RWPE2 (cell line): ENCODE data around the gene SNTB2.
"Not testable (repeated sequence)": the region's sequence is repeated elsewhere in the genome, so short reads cannot be mapped to it uniquely, and the experiment has no call there.

Source experiments
- ATAC-seq: fragments of 200-7000 bp; cut with Tn5 transposase; 3 replicates; pipeline ENCODE4 v1.9.1; 2021; ENCODE audit warnings: low read depth
- DNase-seq: peaks from one replicate; pipeline ENCODE4 v3.0.0-alpha.2; 2020; ENCODE audit warnings: low spot score
- H3K27ac ChIP-seq: fragments of 450-650 bp; 2 replicates; pipeline ENCODE4 v1.5.1; 2017; ENCODE audit warnings: mild to moderate bottlenecking; ENCODE audit not compliant: poor library complexity, severe bottlenecking
- H3K27me3 ChIP-seq: fragments of 250-450 bp; sonication (Bioruptor Pico); 2 replicates; pipeline ENCODE4 v1.5.1; 2021; ENCODE audit warnings: mild to moderate bottlenecking, moderate library complexity; ENCODE audit not compliant: insufficient read depth, poor library complexity, severe bottlenecking
- H3K36me3 ChIP-seq: fragments of 250-450 bp; sonication (Bioruptor Pico); 2 replicates; pipeline ENCODE4 v1.5.1; 2020; ENCODE audit warnings: low read depth, mild to moderate bottlenecking, moderate library complexity
- H3K4me1 ChIP-seq: fragments of 250-450 bp; sonication (Bioruptor Pico); 2 replicates; pipeline ENCODE4 v1.5.1; 2021; ENCODE audit warnings: mild to moderate bottlenecking, moderate library complexity; ENCODE audit not compliant: insufficient read depth, poor library complexity, severe bottlenecking
- H3K4me3 ChIP-seq: fragments of 250-450 bp; sonication (Bioruptor Pico); 2 replicates; pipeline ENCODE4 v1.5.1; 2021; ENCODE audit warnings: mild to moderate bottlenecking, moderate library complexity; ENCODE audit not compliant: severe bottlenecking
- H3K9me3 ChIP-seq: fragments of 250-450 bp; sonication (Bioruptor Pico); 2 replicates; pipeline ENCODE4 v1.5.1; 2021; ENCODE audit warnings: mild to moderate bottlenecking, moderate library complexity; ENCODE audit not compliant: severe bottlenecking
- TF ChIP-seq, protein P1 (sequence below): fragments of 450-650 bp; IDR thresholded peaks from one replicate; pipeline ENCODE4 v1.5.1; 2017; ENCODE audit warnings: mild to moderate bottlenecking, moderate library complexity; ENCODE audit not compliant: poor library complexity, severe bottlenecking

SNTB2 gene

DNA sequence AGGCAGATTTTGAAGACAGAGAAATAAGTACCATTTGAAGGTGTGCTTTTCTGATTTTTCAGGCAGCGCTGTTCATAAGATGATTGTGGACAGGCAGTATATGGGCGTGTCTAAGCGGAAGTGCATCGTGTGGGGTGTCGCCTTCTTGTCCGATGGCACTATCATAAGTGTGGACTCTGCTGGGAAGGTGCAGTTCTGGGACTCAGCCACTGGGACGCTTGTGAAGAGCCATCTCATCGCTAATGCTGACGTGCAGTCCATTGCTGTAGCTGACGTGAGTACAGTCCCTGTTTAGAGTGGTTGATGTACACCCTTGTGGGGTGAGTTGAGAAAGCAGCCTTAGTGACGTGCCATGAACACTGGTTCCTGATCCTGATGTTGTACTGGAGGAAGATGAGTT lies 43.8 kb upstream of the SNTB2 start:
- Histone ChIP-seq H3K4me1 (no peaks in the 10 kb centered on the region), H3K9me3 (no peaks in the 10 kb centered on the region), H3K27me3 (no peaks in the 10 kb centered on the region), H3K4me3 (no peak overlapping the region), H3K36me3 (peaks cover 92% of the 10 kb centered on the region), H3K27ac (no peak overlapping the region)
- ATAC-seq, result peak; percentile 45; the same call in 1 of the 3 replicates
- no peak for DNase-seq
- TF ChIP-seq, protein P1, sequence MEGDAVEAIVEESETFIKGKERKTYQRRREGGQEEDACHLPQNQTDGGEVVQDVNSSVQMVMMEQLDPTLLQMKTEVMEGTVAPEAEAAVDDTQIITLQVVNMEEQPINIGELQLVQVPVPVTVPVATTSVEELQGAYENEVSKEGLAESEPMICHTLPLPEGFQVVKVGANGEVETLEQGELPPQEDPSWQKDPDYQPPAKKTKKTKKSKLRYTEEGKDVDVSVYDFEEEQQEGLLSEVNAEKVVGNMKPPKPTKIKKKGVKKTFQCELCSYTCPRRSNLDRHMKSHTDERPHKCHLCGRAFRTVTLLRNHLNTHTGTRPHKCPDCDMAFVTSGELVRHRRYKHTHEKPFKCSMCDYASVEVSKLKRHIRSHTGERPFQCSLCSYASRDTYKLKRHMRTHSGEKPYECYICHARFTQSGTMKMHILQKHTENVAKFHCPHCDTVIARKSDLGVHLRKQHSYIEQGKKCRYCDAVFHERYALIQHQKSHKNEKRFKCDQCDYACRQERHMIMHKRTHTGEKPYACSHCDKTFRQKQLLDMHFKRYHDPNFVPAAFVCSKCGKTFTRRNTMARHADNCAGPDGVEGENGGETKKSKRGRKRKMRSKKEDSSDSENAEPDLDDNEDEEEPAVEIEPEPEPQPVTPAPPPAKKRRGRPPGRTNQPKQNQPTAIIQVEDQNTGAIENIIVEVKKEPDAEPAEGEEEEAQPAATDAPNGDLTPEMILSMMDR, result no peak

DNA sequence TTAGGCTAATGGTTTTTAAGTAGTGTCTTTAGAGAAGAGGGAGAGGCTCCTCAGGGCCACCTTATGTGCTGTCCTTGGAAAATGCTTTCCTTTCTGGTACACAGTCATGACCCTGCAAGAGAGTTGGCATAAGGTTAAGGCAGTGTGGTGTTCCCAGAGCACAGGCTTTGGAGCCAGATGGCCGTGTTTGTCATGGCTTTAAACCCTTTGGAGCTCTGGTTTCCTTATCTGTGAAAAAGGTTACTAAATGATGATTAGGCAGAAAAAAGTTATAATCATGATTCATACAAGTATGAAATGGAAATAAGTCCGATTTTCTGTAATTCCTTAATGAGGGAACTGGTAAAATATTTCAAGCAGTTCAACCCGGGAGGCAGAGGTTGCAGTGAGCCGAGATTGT lies 41.3 kb upstream of the SNTB2 start:
- peaks cover 91% of the 10 kb centered on the region for H3K36me3 ChIP-seq
- no peak overlapping the region for H3K4me3 ChIP-seq
- no peaks in the 10 kb centered on the region for H3K4me1 ChIP-seq
- DNase-seq (no peak), ATAC-seq (no peak)
- H3K27ac ChIP-seq, result no peak overlapping the region
- H3K9me3 ChIP-seq, result no peaks in the 10 kb centered on the region
- TF ChIP-seq, protein P1, result no peak
- no peaks in the 10 kb centered on the region for H3K27me3 ChIP-seq

DNA sequence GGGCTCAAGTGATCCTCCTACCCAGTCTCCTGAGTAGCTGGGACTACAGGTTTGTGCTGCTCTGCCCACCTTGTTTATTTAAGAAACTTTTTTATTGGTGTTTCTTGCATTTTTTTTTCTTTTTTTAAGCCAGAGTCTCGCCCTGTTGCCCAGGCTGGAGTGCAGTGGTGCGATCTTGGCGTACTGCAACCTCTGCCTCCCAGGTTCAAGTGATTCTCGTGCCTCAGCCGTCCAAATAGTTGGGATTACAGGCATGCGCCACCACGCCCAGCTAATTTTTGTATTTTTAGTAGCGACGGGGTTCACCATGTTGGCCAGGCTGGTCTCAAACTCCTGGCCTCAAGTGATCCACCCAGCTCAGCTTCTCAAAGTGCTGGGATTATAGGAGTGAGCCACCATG lies 37.3 kb upstream of the SNTB2 start:
- not testable (repeated sequence) for DNase-seq, H3K4me1 ChIP-seq, H3K4me3 ChIP-seq, H3K27me3 ChIP-seq, H3K9me3 ChIP-seq, H3K27ac ChIP-seq, ATAC-seq
- peaks cover 89% of the 10 kb centered on the region for H3K36me3 ChIP-seq

DNA sequence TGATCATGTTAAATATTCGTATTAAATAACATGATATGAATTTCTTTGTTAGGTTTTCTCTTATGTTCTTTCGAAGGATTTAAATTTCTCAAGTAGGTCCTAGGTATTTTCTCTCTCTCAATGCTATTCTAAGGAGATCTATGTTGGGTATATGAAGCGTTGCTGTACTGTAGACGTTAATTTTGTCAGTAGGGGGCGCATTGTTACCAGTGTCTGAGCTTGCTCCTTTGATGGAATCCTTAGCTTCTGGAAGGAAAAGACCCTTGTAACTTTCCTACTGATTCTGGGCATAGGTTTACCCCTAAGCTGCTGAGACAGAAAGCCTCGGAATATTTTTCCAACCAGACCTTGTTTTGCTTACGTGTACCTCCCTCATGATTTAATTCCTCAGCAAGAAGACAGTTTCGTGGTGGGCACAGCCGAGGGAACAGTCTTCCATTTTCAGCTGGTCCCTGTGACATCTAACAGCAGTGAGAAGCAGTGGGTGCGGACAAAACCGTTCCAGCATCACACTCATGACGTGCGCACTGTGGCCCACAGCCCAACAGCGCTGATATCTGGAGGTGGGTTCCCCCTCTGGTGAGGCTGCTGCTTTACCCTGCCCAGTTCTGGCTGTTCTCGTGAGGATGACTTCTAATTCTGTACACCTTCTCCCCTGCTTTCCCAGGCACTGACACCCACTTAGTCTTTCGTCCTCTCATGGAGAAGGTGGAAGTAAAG lies 36.7 kb upstream of the SNTB2 start:
- peaks cover 90% of the 10 kb centered on the region for H3K36me3 ChIP-seq
- no peaks in the 10 kb centered on the region for H3K9me3 ChIP-seq
- ATAC-seq (peak; percentile 78), DNase-seq (no peak)
- TF ChIP-seq, protein P1, result peak; percentile 84
- no peak overlapping the region for H3K4me3 ChIP-seq
- no peak overlapping the region for H3K27ac ChIP-seq
- no peaks in the 10 kb centered on the region for H3K4me1 ChIP-seq
- H3K27me3 ChIP-seq, result no peaks in the 10 kb centered on the region

DNA sequence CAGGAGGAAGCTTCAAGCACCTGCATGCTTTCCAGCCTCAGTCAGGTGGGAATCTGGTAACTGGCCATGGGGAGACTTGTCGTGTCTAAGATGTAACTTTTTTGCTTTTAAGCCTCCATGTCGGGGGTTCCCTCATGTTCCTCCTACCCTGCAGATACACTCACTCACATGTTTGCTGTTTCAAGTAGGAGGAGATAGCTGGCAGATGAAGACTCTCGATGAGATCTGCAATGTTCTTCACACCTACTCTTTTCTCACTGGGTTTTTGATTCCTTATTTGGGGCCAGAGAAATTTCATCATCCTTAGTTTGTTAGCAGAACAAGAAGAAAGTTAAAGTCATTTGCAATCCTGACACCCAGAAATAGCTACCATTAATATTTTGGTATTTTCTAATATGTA lies 29.8 kb upstream of the SNTB2 start:
- peaks cover 98% of the 10 kb centered on the region for H3K36me3 ChIP-seq
- no peak overlapping the region for H3K4me3 ChIP-seq
- no peak for DNase-seq
- ATAC-seq, result no peak
- H3K27ac ChIP-seq, result no peak overlapping the region
- no peaks in the 10 kb centered on the region for H3K9me3 ChIP-seq
- TF ChIP-seq, protein P1, result no peak
- no peaks in the 10 kb centered on the region for H3K27me3 ChIP-seq
- H3K4me1 ChIP-seq, result no peaks in the 10 kb centered on the region
